Smooth muscle cell (in vitro differentiated cells): ENCODE measurements around the gene IZUMO4. TPM values are rescaled to one million over a fixed set of nuclear protein-coding genes. Genes with fewer than 3 reads are reported as not detected.

ENCODE experiments used
- DNase-seq: peaks from one replicate; lab custom pipeline; 2025; ENCODE audit not compliant: unreplicated experiment; lab: John Stamatoyannopoulos, UW
- H2AFZ ChIP-seq: fragments of 200-600 bp; sonication (generic); 2 replicates; pipeline ENCODE4 v1.6.0; 2016; ENCODE audit warnings: antibody characterized with exemption, low read depth, mild to moderate bottlenecking
- H3F3A ChIP-seq: fragments of 200-600 bp; sonication (generic); 2 replicates; pipeline ENCODE4 v1.6.0; 2017; ENCODE audit warnings: antibody characterized with exemption, low read depth
- H3K27ac ChIP-seq: fragments of 200-600 bp; sonication (generic); 2 replicates; pipeline ENCODE4 v1.5.1; 2016; ENCODE audit warnings: low read depth, mild to moderate bottlenecking
- H3K27me3 ChIP-seq: fragments of 200-600 bp; sonication (generic); 2 replicates; pipeline ENCODE4 v1.6.1; 2016; ENCODE audit warnings: low read depth, mild to moderate bottlenecking
- H3K36me3 ChIP-seq: fragments of 200-600 bp; sonication (generic); 2 replicates; pipeline ENCODE4 v1.5.1; 2016; ENCODE audit warnings: low read depth
- H3K4me1 ChIP-seq: fragments of 200-600 bp; sonication (generic); 2 replicates; pipeline ENCODE4 v1.5.1; 2016; ENCODE audit warnings: low read depth
- H3K4me2 ChIP-seq: fragments of 200-600 bp; sonication (generic); 2 replicates; pipeline ENCODE4 v1.6.0; 2016; ENCODE audit warnings: mild to moderate bottlenecking
- H3K4me3 ChIP-seq: fragments of 200-600 bp; sonication (generic); 2 replicates; pipeline ENCODE4 v1.5.1; 2016; ENCODE audit warnings: mild to moderate bottlenecking
- H3K79me2 ChIP-seq: fragments of 200-600 bp; sonication (generic); 2 replicates; pipeline ENCODE4 v1.6.0; 2016; ENCODE audit warnings: low read depth, mild to moderate bottlenecking
- H3K9ac ChIP-seq: fragments of 200-600 bp; sonication (generic); 2 replicates; pipeline ENCODE4 v1.6.0; 2016; ENCODE audit warnings: low read depth
- H3K9me3 ChIP-seq: fragments of 200-600 bp; sonication (generic); replicated peaks from 2 replicates; pipeline ENCODE4 v1.5.1; 2016; ENCODE audit warnings: low read depth
- H4K20me1 ChIP-seq: fragments of 200-600 bp; sonication (generic); 2 replicates; pipeline ENCODE4 v1.6.0; 2016; ENCODE audit warnings: low read depth
- CTCF ChIP-seq: fragments of 200-600 bp; sonication (generic); IDR thresholded peaks from 2 replicates; pipeline ENCODE4 v1.5.1; 2017; ENCODE audit warnings: borderline replicate concordance, mild to moderate bottlenecking, antibody characterized with exemption; ENCODE audit not compliant: insufficient read depth, poor library complexity, severe bottlenecking
- WGBS: methylation state at CpG from one replicate; pipeline ENCODE4 v1.1.7; 2016; ENCODE audit warnings: low lambda C conversion rate; 5-methylcytosine and 5-hydroxymethylcytosine counted together
- polyA plus RNA-seq: library from polyadenylated mRNA; unstranded; fragments of >200 nt; fragmentation: Nextera tagmentation; extraction: Ambion mirVana; gene quantifications from 2 replicates; pipeline ENCODE4 v1.2.1, GENCODE V29; 2016
- total RNA-seq: library from RNA; depleted of rRNA; stranded (reverse); fragments of >200 nt; gene quantifications from 2 replicates; pipeline ENCODE4 v1.2.3, GENCODE V29; 2014

IZUMO4 gene
- total and polyA plus RNA-seq, 2 experiments from 2014 or later = 0.48 to 1.6 TPM

- Histone ChIP-seq H3F3A (no peaks in the 10 kb centered on the region), H2AFZ (no peak overlapping the region), H3K36me3 (peaks cover 5% of the 10 kb centered on the region), H3K27me3 (no peaks in the 10 kb centered on the region), H3K4me2 (no peak overlapping the region), H3K79me2 (no peaks in the 10 kb centered on the region), H3K9me3 (no peaks in the 10 kb centered on the region), H3K9ac (no peak overlapping the region), H3K4me1 (no peaks in the 10 kb centered on the region), H4K20me1 (no peaks in the 10 kb centered on the region), H3K4me3 (no peak overlapping the region), H3K27ac (no peak overlapping the region)
- no peak for DNase-seq
- TF ChIP-seq CTCF = no peak
- WGBS = 95% methylated on average over 32 of the region's 32 CpGs
Observed at GRCh38 chr19:2072757-2073551, 23.8 kb upstream of the IZUMO4 start.

DNA sequence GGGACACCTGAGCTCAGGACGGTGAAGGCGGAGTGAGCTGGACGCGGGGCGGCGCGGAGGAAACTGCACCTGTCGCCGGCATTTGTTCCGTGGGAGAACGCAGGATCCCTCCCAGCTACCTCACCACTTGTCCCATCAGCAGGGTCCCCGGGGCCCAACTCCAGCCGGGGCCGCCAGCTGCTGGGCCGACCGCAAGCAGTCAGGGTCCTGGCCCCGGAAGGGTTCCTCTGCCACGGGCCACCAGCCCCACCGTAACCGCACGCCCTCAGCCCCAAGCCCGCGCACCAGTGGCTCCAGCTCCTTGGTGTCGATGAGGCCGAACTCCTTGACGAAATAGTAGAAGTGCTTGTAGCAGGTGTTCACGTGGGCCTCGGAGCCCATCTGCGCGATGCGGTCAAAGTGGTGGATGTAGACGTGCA lies 20.2 kb upstream of the IZUMO4 start:
- H3K9ac ChIP-seq = no peak overlapping the region
- H3K4me3 ChIP-seq = no peak overlapping the region
- H3K4me1 ChIP-seq = no peaks in the 10 kb centered on the region
- no peak for DNase-seq
- no peak overlapping the region for H3K4me2 ChIP-seq
- no peak overlapping the region for H3K27ac ChIP-seq
- no peak for TF ChIP-seq CTCF
- peaks cover 11% of the 10 kb centered on the region for H4K20me1 ChIP-seq
- no peaks in the 10 kb centered on the region for H3F3A ChIP-seq
- 98% methylated on average over 32 of the region's 32 CpGs for WGBS
- H3K36me3 ChIP-seq = peaks cover 5% of the 10 kb centered on the region
- no peaks in the 10 kb centered on the region for H3K9me3 ChIP-seq
- H3K27me3 ChIP-seq = no peaks in the 10 kb centered on the region
- no peaks in the 10 kb centered on the region for H3K79me2 ChIP-seq
- H2AFZ ChIP-seq = no peak overlapping the region

DNA sequence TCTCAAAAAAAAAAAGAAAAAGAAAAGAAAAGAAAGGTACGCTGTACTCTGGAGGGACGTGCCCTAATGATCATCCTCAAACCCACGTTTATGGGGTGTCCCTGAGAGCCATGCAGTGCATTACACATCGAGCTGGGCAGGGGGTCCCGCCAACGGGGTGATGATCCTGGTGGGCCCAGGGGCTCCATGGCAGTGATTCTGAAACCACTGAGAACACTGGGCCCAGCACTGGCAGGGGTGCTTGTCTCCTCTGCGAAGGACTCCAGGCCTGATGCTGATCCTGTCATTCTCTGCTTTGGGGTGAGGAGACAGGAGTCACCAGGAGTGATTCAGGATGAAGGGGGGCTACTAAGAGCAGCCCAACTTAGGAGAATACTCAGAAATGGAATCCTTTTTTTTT lies 19.3 kb upstream of the IZUMO4 start:
- H3K9ac ChIP-seq = no peak overlapping the region
- H3K36me3 ChIP-seq = peaks cover 2% of the 10 kb centered on the region
- no peak overlapping the region for H3K4me3 ChIP-seq
- peaks cover under 1% of the 10 kb centered on the region for H3K79me2 ChIP-seq
- H4K20me1 ChIP-seq = peaks cover 19% of the 10 kb centered on the region
- no peak overlapping the region for H3K4me2 ChIP-seq
- H3K27me3 ChIP-seq = no peaks in the 10 kb centered on the region
- no peak for DNase-seq
- H3F3A ChIP-seq = no peaks in the 10 kb centered on the region
- no peak overlapping the region for H2AFZ ChIP-seq
- no peaks in the 10 kb centered on the region for H3K9me3 ChIP-seq
- WGBS = 95% methylated on average over 7 of the region's 7 CpGs
- no peaks in the 10 kb centered on the region for H3K4me1 ChIP-seq
- no peak for TF ChIP-seq CTCF
- H3K27ac ChIP-seq = no peak overlapping the region
